K562 (cell line): ENCODE results near the gene STYXL1. TPM values are rescaled to one million over a fixed set of nuclear protein-coding genes. Genes with fewer than 3 reads are reported as not detected.

Experiments used
- ADNP ChIP-seq: fragments of 200-800 bp; sonication (Bioruptor generic); IDR thresholded peaks from 2 replicates; pipeline ENCODE4 v1.6.1; 2016; ENCODE audit warnings: missing genetic modification characterization, missing compliant biosample characterization
- ASH1L ChIP-seq: fragments of 450-650 bp; IDR thresholded peaks from 2 replicates; pipeline ENCODE4 v1.6.1; 2018; ENCODE audit warnings: borderline replicate concordance, mild to moderate bottlenecking, low read depth; ENCODE audit not compliant: partially characterized antibody
- CREB3L1 ChIP-seq: fragments of 450-650 bp; IDR thresholded peaks from 2 replicates; pipeline ENCODE4 v1.6.1; 2014; ENCODE audit warnings: low read depth, mild to moderate bottlenecking, moderate library complexity, borderline replicate concordance
- ETV6 ChIP-seq, 3 experiments: fragments of 150-350 bp in 1 of 3; sonication (generic) in 1 of 3; formaldehyde crosslinking in 1 of 3; IDR thresholded peaks; 2 replicates each; pipeline versions ENCODE4 v1.6.1 to v1.8.0; 2014 to 2022; ENCODE audit warnings: borderline replicate concordance in 2 of 3, low read depth in 2 of 3, antibody characterized with exemption in 1 of 3, low read length in 1 of 3, mild to moderate bottlenecking in 1 of 3, missing genetic modification reagents in 1 of 3
- FOXA3 ChIP-seq, 2 experiments: fragments of 450-650 bp in 1 of 2; sonication (generic) in 1 of 2; formaldehyde crosslinking; IDR thresholded peaks in 1 of 2; conservative IDR thresholded peaks in 1 of 2; 2 replicates each; pipeline versions ENCODE4 v1.4.0 to v1.8.0; 2020 to 2022; ENCODE audit warnings: mild to moderate bottlenecking in 2 of 2, missing genetic modification reagents in 1 of 2
- GATA2 ChIP-seq: sonication (generic); formaldehyde crosslinking; IDR thresholded peaks from 2 replicates; pipeline ENCODE4 v1.4.0; 2020; ENCODE audit warnings: mild to moderate bottlenecking, missing genetic modification reagents
- HDAC6 ChIP-seq: IDR thresholded peaks from 2 replicates; pipeline ENCODE4 v1.6.1; 2012; ENCODE audit warnings: low read depth, mild to moderate bottlenecking, control low read depth, inconsistent platforms, low read length, moderate library complexity
- HNRNPL ChIP-seq: fragments of 200-400 bp; formaldehyde crosslinking; IDR thresholded peaks from 2 replicates; pipeline ENCODE4 v1.6.1; 2017; ENCODE audit warnings: low read depth, mild to moderate bottlenecking, low read length
- MNT ChIP-seq, 2 experiments: fragments of 450-650 bp; conservative IDR thresholded peaks; 2 replicates each; pipeline ENCODE4 v1.6.1; 2017; ENCODE audit warnings: mild to moderate bottlenecking in 2 of 2, moderate library complexity in 2 of 2
- NFE2L1 ChIP-seq: fragments of 450-650 bp; IDR thresholded peaks from 2 replicates; pipeline ENCODE4 v1.6.1; 2016; ENCODE audit warnings: missing genetic modification characterization, low read depth, mild to moderate bottlenecking, missing compliant biosample characterization, moderate library complexity, borderline replicate concordance
- SFPQ ChIP-seq: fragments of 200-400 bp; formaldehyde crosslinking; IDR thresholded peaks from 2 replicates; pipeline ENCODE4 v1.6.1; 2017; ENCODE audit warnings: mild to moderate bottlenecking, low read depth, low read length, moderate library complexity
- TAF7 ChIP-seq: fragments of 450-650 bp; IDR thresholded peaks from 2 replicates; pipeline ENCODE4 v1.6.1; 2016; ENCODE audit warnings: missing genetic modification characterization, missing compliant biosample characterization
- THAP7 ChIP-seq: fragments of 250-450 bp; sonication (Bioruptor Pico); IDR thresholded peaks from 2 replicates; pipeline ENCODE4 v1.5.0; 2021
- TOE1 ChIP-seq, 2 experiments: fragments of 450-650 bp in 1 of 2; sonication (generic) in 1 of 2; formaldehyde crosslinking in 1 of 2; IDR thresholded peaks; 2 replicates each; pipeline versions ENCODE4 v1.7.1 to v1.8.0; 2016 to 2022; ENCODE audit warnings: borderline replicate concordance in 2 of 2, mild to moderate bottlenecking in 2 of 2, antibody characterized with exemption in 1 of 2, inconsistent platforms in 1 of 2, low read depth in 1 of 2, missing genetic modification reagents in 1 of 2, moderate library complexity in 1 of 2
- ZBED1 ChIP-seq: IDR thresholded peaks from 2 replicates; pipeline ENCODE4 v1.6.1; 2014
- ZBTB49 ChIP-seq: sonication (generic); formaldehyde crosslinking; IDR thresholded peaks from 2 replicates; pipeline ENCODE4 v1.8.0; 2022; ENCODE audit warnings: missing genetic modification reagents, mild to moderate bottlenecking, borderline replicate concordance
- ZNF134 ChIP-seq: fragments of 250-450 bp; sonication (Bioruptor Pico); conservative IDR thresholded peaks from 2 replicates; pipeline ENCODE4 v1.4.0; 2020
- polyA plus RNA-seq, 8 experiments: library from polyadenylated mRNA; depleted of rRNA in 4 of 8; stranded (reverse) in 5 of 8; unstranded in 3 of 8; fragments of >200 nt; fragmentation: Nextera tagmentation in 2 of 8; fragmentation: Illumina TruSeq in 1 of 8; extraction: Ambion mirVana in 2 of 8; extraction: Trizol in 1 of 8; gene quantifications; 2 replicates each; pipeline versions ENCODE4 v1.2.1 to v1.2.3, GENCODE V29; 2011 to 2014; ENCODE audit warnings: inconsistent platforms in 1 of 8, missing spikeins in 1 of 8
- total RNA-seq, 7 experiments: library from RNA; depleted of rRNA in 6 of 7; stranded (reverse); fragments of >200 nt in 6 of 7; fragmentation: Illumina TruSeq in 2 of 7; extraction: Trizol in 2 of 7; gene quantifications; 2 replicates each; pipeline versions ENCODE4 v1.2.1 to v1.2.3, GENCODE V29; 2011 to 2021; ENCODE audit warnings: low replicate concordance in 1 of 7

The STYXL1 gene
- total and polyA plus RNA-seq, 9 of the 15 experiments (the other 6 are each of a cell fraction or from before 2014, with no cell fraction given): 36.5 to 97.2 (median 49.9) TPM

- TF ChIP-seq TAF7 (no peak), SFPQ (no peak), TOE1 (IDR thresholded peaks at IDR 0.05; ENCODE audit: borderline replicate concordance) (no peak), TOE1 (CRISPR knock-in tag; IDR thresholded peaks at IDR 0.05; ENCODE audit: borderline replicate concordance, low read depth) (no peak), ZBTB49 (no peak), THAP7 (CRISPR knock-in tag) (0 out of 2 replicates have a peak, but pooled peaks have one; percentile 49), HNRNPL (no peak), ADNP (tag) (no peak), ETV6 (IDR thresholded peaks at IDR 0.05; ENCODE audit: borderline replicate concordance in 1 of 2, low read depth in 2 of 2, low read length in 1 of 2) (no peak), ETV6 (CRISPR knock-in tag; IDR thresholded peaks at IDR 0.05; ENCODE audit: borderline replicate concordance) (no peak), NFE2L1 (tag) (no peak), MNT (conservative IDR thresholded peaks at IDR 0.05) (no peak), ZBED1 (no peak), GATA2 (CRISPR knock-in tag) (no peak), CREB3L1 (no peak), ASH1L (no peak), ZNF134 (CRISPR knock-in tag) (0 out of 2 replicates have a peak, but pooled peaks have one; percentile 32), HDAC6 (no peak), FOXA3 (CRISPR knock-in tag; conservative IDR thresholded peaks at IDR 0.05 in 1 of 2, IDR thresholded peaks at IDR 0.05 in 1 of 2) (no peak)
These were observed 31.4 kb downstream of the STYXL1 start (continued) for GRCh38 chr7:76016191-76016947.
